Endothelial cell of umbilical vein (primary cell): Measurements from ENCODE around the gene PHC1. TPM values are rescaled to one million over a fixed set of nuclear protein-coding genes. Genes with fewer than 3 reads are reported as not detected.

Experiments
- BruUV-seq: library from RNA; stranded (reverse); fragments of 400-500 nt; replicated peaks from 2 replicates; lab custom pipeline; 2021; lab: Mats Ljungman, UMichigan
- CTCF ChIA-PET: fragments of 300-600, 350-600 bp; sonication (Branson Sonifier 250); formaldehyde crosslinking; loops from one replicate; lab custom pipeline; 2021; ENCODE audit warnings: antibody characterized with exemption, inconsistent platforms; lab: Charles Lee
- POLR2A ChIA-PET: fragments of 300-600, 350-600 bp; sonication (Branson Sonifier 250); formaldehyde crosslinking; loops from one replicate; lab custom pipeline; 2021; ENCODE audit warnings: antibody characterized with exemption, inconsistent platforms; lab: Charles Lee
- DNase-seq: peaks from one replicate; pipeline ENCODE4 v3.0.0-alpha.2; 2011; ENCODE audit warnings: low read depth, low spot score
- FAIRE-seq: peaks from 2 replicates; lab custom pipeline; 2011; peaks lifted over from hg19 to GRCh38; lab: Jason Lieb, UNC
- H2AFZ ChIP-seq: 2 replicates; pipeline ENCODE4 v1.6.0; 2012; ENCODE audit warnings: low read depth, low read length, control low read depth, inconsistent platforms
- H3K27ac ChIP-seq: 2 replicates; pipeline ENCODE4 v1.5.1; 2011; ENCODE audit warnings: low read depth, mild to moderate bottlenecking, control low read depth, low read length, moderate library complexity; ENCODE audit not compliant: insufficient read depth
- H3K27me3 ChIP-seq, 2 experiments: 2 replicates each; pipeline versions ENCODE4 v1.6.0 to v1.6.1; 2011; ENCODE audit warnings: low read length in 2 of 2, mixed read lengths in 1 of 2; ENCODE audit not compliant: control insufficient read depth in 2 of 2, insufficient read depth in 2 of 2
- H3K36me3 ChIP-seq, 2 experiments: 2 replicates in 1 of 2; 3 replicates in 1 of 2; pipeline ENCODE4 v1.5.1; 2011; ENCODE audit warnings: low read length in 2 of 2, mild to moderate bottlenecking in 1 of 2, moderate library complexity in 1 of 2; ENCODE audit not compliant: control insufficient read depth in 2 of 2, insufficient read depth in 2 of 2; ENCODE audit errors: extremely low read depth in 1 of 2
- H3K4me1 ChIP-seq: 3 replicates; pipeline ENCODE4 v1.5.1; 2011; ENCODE audit warnings: mild to moderate bottlenecking, low read length; ENCODE audit not compliant: control insufficient read depth, insufficient read depth; ENCODE audit errors: extremely low read depth
- H3K4me2 ChIP-seq: 2 replicates; pipeline ENCODE4 v1.6.1; 2011; ENCODE audit warnings: low read length, control low read depth, mixed read lengths; ENCODE audit not compliant: insufficient read depth
- H3K4me3 ChIP-seq, 3 experiments: fragments of 200-600 bp in 1 of 3; sonication (generic), shearing (Covaris generic) in 1 of 3; replicated peaks in 1 of 3; 2 replicates each; pipeline ENCODE4 v1.5.1; 2011 to 2016; ENCODE audit warnings: control low read depth in 3 of 3, low read length in 3 of 3, mild to moderate bottlenecking in 2 of 3, inconsistent platforms in 1 of 3, low read depth in 1 of 3, moderate library complexity in 1 of 3; ENCODE audit not compliant: insufficient read depth in 1 of 3
- H3K79me2 ChIP-seq: 2 replicates; pipeline ENCODE4 v1.6.0; 2012; ENCODE audit warnings: low read length, inconsistent platforms; ENCODE audit not compliant: control insufficient read depth, insufficient read depth
- H3K9ac ChIP-seq: replicated peaks from 2 replicates; pipeline ENCODE3; 2011; ENCODE audit warnings: low read length, control low read depth; ENCODE audit not compliant: insufficient read depth; ENCODE audit errors: extremely low read depth
- H3K9me1 ChIP-seq: replicated peaks from 3 replicates; pipeline ENCODE4 v1.6.0; 2011; ENCODE audit warnings: mild to moderate bottlenecking, low read length; ENCODE audit not compliant: control insufficient read depth, insufficient read depth; ENCODE audit errors: extremely low read depth
- H3K9me3 ChIP-seq: replicated peaks from 2 replicates; pipeline ENCODE4 v1.5.1; 2012; ENCODE audit warnings: low read length, inconsistent platforms; ENCODE audit not compliant: control insufficient read depth, insufficient read depth
- H4K20me1 ChIP-seq: replicated peaks from 2 replicates; pipeline ENCODE3; 2011; ENCODE audit warnings: mild to moderate bottlenecking, low read length; ENCODE audit not compliant: control insufficient read depth, insufficient read depth; ENCODE audit errors: extremely low read depth
- CTCF ChIP-seq, 2 donors: IDR thresholded peaks; 1 replicate in 1 of 2; 2 replicates in 1 of 2; pipeline ENCODE4 v1.5.1; 2011; ENCODE audit warnings: low read length in 2 of 2, mild to moderate bottlenecking in 2 of 2, moderate library complexity in 2 of 2, control low read depth in 1 of 2, inconsistent platforms in 1 of 2, low read depth in 1 of 2; ENCODE audit not compliant: insufficient read depth in 1 of 2; ENCODE audit errors: extremely low read depth in 1 of 2
- EZH2 ChIP-seq: IDR thresholded peaks from 2 replicates; pipeline ENCODE4 v1.6.1; 2012; ENCODE audit warnings: borderline replicate concordance, low read depth, mild to moderate bottlenecking, moderate library complexity, low read length, inconsistent platforms; ENCODE audit not compliant: severe bottlenecking
- FOS ChIP-seq: IDR thresholded peaks from 2 replicates; pipeline ENCODE4 v1.6.1; 2011; ENCODE audit warnings: mild to moderate bottlenecking, low read length, moderate library complexity, borderline replicate concordance; ENCODE audit not compliant: insufficient read depth
- GATA2 ChIP-seq: IDR thresholded peaks from 2 replicates; pipeline ENCODE4 v1.7.0; 2011; ENCODE audit warnings: low read depth, mild to moderate bottlenecking, moderate library complexity, mixed read lengths, low read length; ENCODE audit not compliant: insufficient read length, insufficient read depth
- JUN ChIP-seq: IDR thresholded peaks from 2 replicates; pipeline ENCODE4 v1.6.1; 2011; ENCODE audit warnings: borderline replicate concordance, low read depth; ENCODE audit not compliant: insufficient read length, insufficient read depth
- MYC ChIP-seq: IDR thresholded peaks from one replicate; pipeline ENCODE4 v1.6.1; 2011; ENCODE audit warnings: mild to moderate bottlenecking, low read depth, low read length
- POLR2A ChIP-seq: IDR thresholded peaks from 2 replicates; pipeline ENCODE4 v1.6.1; 2012; ENCODE audit warnings: low read depth, mild to moderate bottlenecking, control low read depth, low read length
- POLR2AphosphoS5 ChIP-seq: IDR thresholded peaks from 2 replicates; pipeline ENCODE4 v1.6.1; 2012; ENCODE audit warnings: low read depth, mild to moderate bottlenecking, control low read depth, low read length, moderate library complexity; ENCODE audit not compliant: insufficient read depth
- dilution Hi-C: fragments of 300-500 bp; cut with MboI; formaldehyde crosslinking; loops from one replicate; pipeline ENCODE4 v1.15.0; 2019; ENCODE audit warnings: low sequenced_read_pairs; ENCODE audit not compliant: extremely low pct_ligation_motif_present
- intact Hi-C: fragments of 100-400 bp; cut with micrococcal nuclease; formaldehyde crosslinking; loops from one replicate; pipeline ENCODE4 v1.10.0; 2022
- polyA plus RNA-seq, 4 experiments: library from polyadenylated mRNA; depleted of rRNA in 3 of 4; stranded (reverse) in 3 of 4; unstranded in 1 of 4; fragments of >200 nt; gene quantifications; 2 replicates each; pipeline versions ENCODE4 v1.2.1 to v1.2.3, GENCODE V29; 2011 to 2012; ENCODE audit warnings: missing spikeins in 1 of 4
- total RNA-seq: library from RNA; stranded (reverse); gene quantifications from 2 replicates; pipeline ENCODE4 v1.2.3, GENCODE V29; 2021
- TF ChIP-seq, protein P1 (sequence below): IDR thresholded peaks from 2 replicates; pipeline ENCODE4 v1.6.1; 2011; ENCODE audit not compliant: insufficient read depth, insufficient read length

Gene PHC1
- total and polyA plus RNA-seq, 2 donors (not counting 3 experiments of a cell fraction or from before 2014, with no cell fraction given) = 37.3 to 66.3 TPM

- DNase-seq = no peak
- H3K27ac ChIP-seq = no peak overlapping the region
- H3K9ac ChIP-seq = no peak overlapping the region
- ChIA-PET CTCF (no interaction called here), POLR2A (no interaction called here)
- no peak overlapping the region for H3K4me2 ChIP-seq
- intact Hi-C loops = no loop called here
- BruUV-seq = no TSS peak
- FAIRE-seq = no peak
- no peak for TF ChIP-seq GATA2
- no peak for TF ChIP-seq FOS
- TF ChIP-seq POLR2A = no peak
- TF ChIP-seq MYC = no peak
- no peak for TF ChIP-seq POLR2AphosphoS5
- TF ChIP-seq, protein P1, sequence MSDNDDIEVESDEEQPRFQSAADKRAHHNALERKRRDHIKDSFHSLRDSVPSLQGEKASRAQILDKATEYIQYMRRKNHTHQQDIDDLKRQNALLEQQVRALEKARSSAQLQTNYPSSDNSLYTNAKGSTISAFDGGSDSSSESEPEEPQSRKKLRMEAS = no peak
- TF ChIP-seq JUN = no peak
- no peak for TF ChIP-seq EZH2
- TF ChIP-seq CTCF (IDR thresholded peaks at IDR 0.05; ENCODE audit: extremely low read depth in 1 of 2, insufficient read depth in 1 of 2, low read depth in 1 of 2, low read length in 2 of 2) = no peak
- H3K9me3 ChIP-seq = no peaks in the 10 kb centered on the region
- dilution Hi-C loops = no loop called here
- H3K79me2 ChIP-seq = no peaks in the 10 kb centered on the region
- H3K4me1 ChIP-seq = no peaks in the 10 kb centered on the region
- no peaks in the 10 kb centered on the region for H4K20me1 ChIP-seq
- H2AFZ ChIP-seq = no peak overlapping the region
- no peaks in the 10 kb centered on the region for H3K36me3 ChIP-seq
- H3K27me3 ChIP-seq = no peaks in the 10 kb centered on the region
- H3K4me3 ChIP-seq = no peak overlapping the region
- H3K9me1 ChIP-seq = no peaks in the 10 kb centered on the region
These were observed 42.5 kb downstream of the PHC1 start for GRCh38 chr12:8956772-8957171.
